Measurements from ENCODE around the gene DNAAF8.

The DNAAF8 gene

DNA sequence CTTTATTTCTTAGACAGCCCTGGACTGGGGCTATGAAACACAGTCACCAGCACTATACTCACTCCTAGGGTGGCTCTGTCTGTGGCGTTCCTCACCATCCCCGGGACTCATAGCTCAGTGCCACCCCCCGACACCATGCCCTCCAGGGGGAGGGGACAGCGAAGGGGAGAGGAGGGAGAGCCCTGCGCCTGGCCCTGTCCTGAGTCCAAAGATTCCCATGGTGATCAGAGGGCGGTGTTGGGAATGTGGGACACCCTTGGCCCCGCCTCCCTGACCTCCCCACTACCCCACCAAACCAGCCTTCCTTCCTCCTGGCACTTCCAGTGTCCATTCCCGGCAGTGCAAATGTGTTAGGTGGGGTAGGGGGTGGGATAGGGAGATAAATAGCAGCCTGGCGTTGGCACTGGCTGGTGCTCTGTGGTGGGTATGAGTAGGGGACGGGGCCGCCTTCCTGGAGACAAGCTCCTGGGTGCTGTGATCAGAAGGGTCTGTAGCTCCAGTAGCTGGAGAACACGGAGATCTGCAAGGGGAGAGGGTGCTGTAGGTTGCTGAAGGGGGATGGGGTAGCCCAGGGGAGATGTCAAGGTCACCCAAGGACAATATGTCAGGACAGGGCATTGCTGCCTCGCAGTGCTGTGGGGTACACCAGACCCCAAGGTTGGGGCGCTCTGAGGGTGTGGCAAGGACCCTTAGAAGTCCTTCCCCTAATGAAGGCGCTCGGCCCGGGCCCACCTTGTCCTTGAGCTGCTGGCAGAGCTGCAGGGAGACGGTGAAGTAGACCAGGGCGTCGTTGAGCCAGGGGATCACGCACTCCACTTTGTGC lies 62.9 kb downstream of the DNAAF8 start:
- ChIA-PET CTCF (no interaction called here), POLR2A (ENCODE audit: low non-redundant PET) (no interaction called here)
- TF ChIP-seq, protein P1, sequence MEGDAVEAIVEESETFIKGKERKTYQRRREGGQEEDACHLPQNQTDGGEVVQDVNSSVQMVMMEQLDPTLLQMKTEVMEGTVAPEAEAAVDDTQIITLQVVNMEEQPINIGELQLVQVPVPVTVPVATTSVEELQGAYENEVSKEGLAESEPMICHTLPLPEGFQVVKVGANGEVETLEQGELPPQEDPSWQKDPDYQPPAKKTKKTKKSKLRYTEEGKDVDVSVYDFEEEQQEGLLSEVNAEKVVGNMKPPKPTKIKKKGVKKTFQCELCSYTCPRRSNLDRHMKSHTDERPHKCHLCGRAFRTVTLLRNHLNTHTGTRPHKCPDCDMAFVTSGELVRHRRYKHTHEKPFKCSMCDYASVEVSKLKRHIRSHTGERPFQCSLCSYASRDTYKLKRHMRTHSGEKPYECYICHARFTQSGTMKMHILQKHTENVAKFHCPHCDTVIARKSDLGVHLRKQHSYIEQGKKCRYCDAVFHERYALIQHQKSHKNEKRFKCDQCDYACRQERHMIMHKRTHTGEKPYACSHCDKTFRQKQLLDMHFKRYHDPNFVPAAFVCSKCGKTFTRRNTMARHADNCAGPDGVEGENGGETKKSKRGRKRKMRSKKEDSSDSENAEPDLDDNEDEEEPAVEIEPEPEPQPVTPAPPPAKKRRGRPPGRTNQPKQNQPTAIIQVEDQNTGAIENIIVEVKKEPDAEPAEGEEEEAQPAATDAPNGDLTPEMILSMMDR (conservative IDR thresholded peaks at IDR 0.05; ENCODE audit: low read depth) = no peak
- H3K27ac ChIP-seq = peak overlapping the region; percentile 98
- DNase-seq (ENCODE audit: low spot score) = no peak

DNA sequence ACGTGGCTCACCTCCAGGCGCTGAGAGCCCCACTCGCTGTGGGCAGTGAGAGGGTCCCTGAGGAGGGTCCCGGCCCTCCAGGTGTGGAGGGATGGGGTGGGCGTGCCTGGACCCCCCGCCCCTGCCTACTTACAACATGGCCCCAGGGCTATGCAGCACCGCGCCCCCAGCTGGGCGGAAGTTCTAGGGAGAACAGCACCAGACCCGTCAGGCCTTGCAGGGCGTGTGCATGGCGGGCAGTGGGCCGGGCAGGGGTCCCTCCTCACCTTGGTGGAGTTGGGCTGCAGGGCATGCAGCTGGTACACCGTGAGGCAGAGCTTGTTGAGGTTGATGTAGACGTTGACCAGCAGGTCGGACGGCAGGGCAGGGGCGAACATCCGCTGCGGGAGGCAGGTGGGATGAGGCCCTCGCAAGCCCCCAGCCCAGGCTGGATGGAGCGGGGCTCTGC lies 63.5 kb downstream of the DNAAF8 start:
- H3K27ac ChIP-seq = peak overlapping the region; percentile 98
- ChIA-PET POLR2A (ENCODE audit: low non-redundant PET) (interaction anchor here (0.6 kb wide), 1 partner anchor 334 kb away, joined by 5 read pairs; no protein-coding TSS in a partner anchor), CTCF (no interaction called here)
- no peak for DNase-seq (ENCODE audit: low spot score)
- TF ChIP-seq, protein P1 (conservative IDR thresholded peaks at IDR 0.05; ENCODE audit: low read depth) = no peak

DNA sequence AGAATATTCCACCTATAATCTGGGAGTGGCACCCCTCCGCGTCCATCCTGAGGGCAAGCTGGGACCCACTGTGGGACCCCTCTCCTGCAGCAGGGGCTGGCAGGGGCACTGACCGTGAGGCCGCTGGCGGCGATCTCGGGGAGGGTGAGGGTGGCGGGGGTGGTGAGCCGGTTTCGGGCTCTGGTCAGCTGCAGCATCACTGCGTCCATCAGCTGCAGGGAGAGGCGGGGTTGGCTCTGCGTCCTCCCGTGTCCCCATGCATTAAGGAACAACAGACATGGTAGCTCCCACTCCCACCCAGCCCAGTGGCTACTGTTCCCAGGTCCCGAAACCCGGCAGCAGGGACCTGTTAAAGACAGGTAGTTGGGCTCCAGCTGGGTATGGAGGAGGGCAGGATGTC lies 64.1 kb downstream of the DNAAF8 start:
- DNase-seq (ENCODE audit: low spot score) = no peak
- H3K27ac ChIP-seq = peak overlapping the region; percentile 98
- ChIA-PET CTCF (interaction anchor here (1.6 kb wide), 1 partner anchor 11 kb away, joined by 7 read pairs; the partner anchor contains the start of gene SEPTIN12), POLR2A (ENCODE audit: low non-redundant PET) (interaction anchor here (0.6 kb wide), 1 partner anchor 334 kb away, joined by 5 read pairs; no protein-coding TSS in a partner anchor)
- TF ChIP-seq, protein P1 (conservative IDR thresholded peaks at IDR 0.05; ENCODE audit: low read depth) = no peak

Data from RWPE1 (cell line).